ENCODE measurements around the gene KRTAP5-7.
A peak's percentile ranks its signal among the peaks of the same experiment; 100 is the strongest.
"Not testable (repeated sequence)": the region's sequence is repeated elsewhere in the genome, so short reads cannot be mapped to it uniquely, and the experiment has no call there.

KRTAP5-7 gene

DNA sequence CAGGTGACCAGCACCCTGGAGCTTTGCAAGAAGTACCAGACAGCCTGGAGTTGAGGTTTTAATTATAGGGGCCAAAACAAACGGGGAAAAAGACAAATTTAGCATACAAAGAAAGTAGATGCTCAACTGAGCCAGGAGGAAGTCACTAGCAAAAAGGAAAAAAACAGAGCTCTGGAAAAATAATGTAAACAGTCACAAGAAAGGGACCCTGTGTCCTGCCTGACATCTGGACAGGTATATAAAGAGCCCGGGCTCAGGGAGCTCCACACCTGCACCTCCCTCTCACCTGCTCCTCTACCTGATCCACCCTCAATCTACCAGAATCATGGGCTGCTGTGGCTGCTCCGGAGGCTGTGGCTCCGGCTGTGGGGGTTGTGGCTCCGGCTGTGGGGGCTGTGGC, 38.2 kb downstream of the KRTAP5-7 start, which contains the start of gene KRTAP5-10:
TSS of gene KRTAP5-10 (plus strand) at position 301 of the 400 bp plus-strand sequence. CDS start at position 326, 25 bp downstream.
- H3K4me3 ChIP-seq: no peak within 1 kb of the TSS
- H4K20me1 ChIP-seq: no peaks in the 10 kb centered on the region; a peak in 2 of 22 replicates
- H3K9ac ChIP-seq: no peak within 1 kb of the TSS
- H3K4me1 ChIP-seq: peaks cover 10 to 21% (median 15%) of the 10 kb centered on the region in 10 experiments; a peak in 19 of 20 replicates
- H3K36me3 ChIP-seq: no peaks in the 10 kb centered on the region
- no peak within 1 kb of the TSS for H3K27ac ChIP-seq
- TF ChIP-seq Cebpa-rat (IDR thresholded peaks at IDR 0.05): no peak
- H3K27me3 ChIP-seq: peaks cover 0 to 28% (median 12%) of the 10 kb centered on the region in 11 experiments; a peak in 8 of 22 replicates
- H3K4me2 ChIP-seq: peak within 1 kb of the TSS in 10 of 11 experiments; percentile 7 to 74 (median 42); a peak in 16 of 22 replicates
- no peaks in the 10 kb centered on the region for H3K9me3 ChIP-seq (replicated peaks in 1 of 11)

- no peaks in the 10 kb centered on the region; a peak in 2 of 22 replicates for H4K20me1 ChIP-seq
- no peaks in the 10 kb centered on the region for H3K9me3 ChIP-seq (replicated peaks in 1 of 11)
- no peak for TF ChIP-seq Cebpa-rat (IDR thresholded peaks at IDR 0.05)
- no peak overlapping the region for H3K4me3 ChIP-seq
- peaks cover 0 to 28% (median 12%) of the 10 kb centered on the region in 11 experiments; a peak in 8 of 22 replicates for H3K27me3 ChIP-seq
- H3K4me1 ChIP-seq: peaks cover 10 to 21% (median 15%) of the 10 kb centered on the region in 10 experiments; a peak in 19 of 20 replicates
- no peaks in the 10 kb centered on the region for H3K36me3 ChIP-seq
- H3K27ac ChIP-seq: no peak overlapping the region
- peak overlapping the region in 9 of 11 experiments; percentile 7 to 57 (median 40); a peak in 16 of 22 replicates for H3K4me2 ChIP-seq
- H3K9ac ChIP-seq: no peak overlapping the region
These were observed 39.1 kb downstream of the KRTAP5-7 start for GRCh38 chr11:71566081-71566620.

- Histone ChIP-seq H3K4me2 (peak overlapping the region in 9 of 11 experiments; percentile 7 to 57 (median 40); a peak in 14 of 22 replicates), H3K27me3 (peaks cover 0 to 28% (median 12%) of the 10 kb centered on the region in 11 experiments; a peak in 8 of 22 replicates), H3K4me1 (peaks cover 10 to 21% (median 15%) of the 10 kb centered on the region in 10 experiments; a peak in 19 of 20 replicates)
- not testable (repeated sequence) for H3K9me3 ChIP-seq (replicated peaks in 1 of 11); H3K4me3 ChIP-seq; H3K27ac ChIP-seq; H4K20me1 ChIP-seq; H3K9ac ChIP-seq; H3K36me3 ChIP-seq
These were observed 39.8 kb downstream of the KRTAP5-7 start for GRCh38 chr11:71566626-71567599.

GRCh38 chr11:71567633-71568032, 40.6 kb downstream of the KRTAP5-7 start:
- H3K4me1 ChIP-seq: peaks cover 10 to 21% (median 15%) of the 10 kb centered on the region in 10 experiments; a peak in 19 of 20 replicates
- not testable (repeated sequence) for H3K36me3 ChIP-seq; H3K27ac ChIP-seq; H4K20me1 ChIP-seq; H3K9ac ChIP-seq; H3K4me3 ChIP-seq; H3K9me3 ChIP-seq (replicated peaks in 1 of 11); H3K4me2 ChIP-seq
- H3K27me3 ChIP-seq: peaks cover 0 to 28% (median 12%) of the 10 kb centered on the region in 11 experiments; a peak in 8 of 22 replicates

GRCh38 chr11:71568704-71569349, 41.8 kb downstream of the KRTAP5-7 start:
- H3K27me3 ChIP-seq: peaks cover 0 to 27% (median 10%) of the 10 kb centered on the region in 11 experiments; a peak in 8 of 22 replicates

GRCh38 chr11:71571101-71571850, 44.2 kb downstream of the KRTAP5-7 start:
- not testable (repeated sequence) for H3K9ac ChIP-seq; H3K36me3 ChIP-seq; H3K27ac ChIP-seq; H3K4me2 ChIP-seq; H3K9me3 ChIP-seq (replicated peaks in 1 of 11); H4K20me1 ChIP-seq; H3K4me3 ChIP-seq
- peaks cover 0 to 20% (median 15%) of the 10 kb centered on the region in 10 experiments; a peak in 16 of 20 replicates for H3K4me1 ChIP-seq
- peaks cover 0 to 14% (median 0%) of the 10 kb centered on the region in 11 experiments; a peak in 5 of 22 replicates for H3K27me3 ChIP-seq

More at GRCh38 chr11:71568704-71569349, 41.8 kb downstream of the KRTAP5-7 start:
- no peak for TF ChIP-seq Cebpa-rat (IDR thresholded peaks at IDR 0.05)
- Histone ChIP-seq H3K4me2 (no peak overlapping the region), H3K36me3 (no peaks in the 10 kb centered on the region), H3K9ac (no peak overlapping the region), H4K20me1 (no peaks in the 10 kb centered on the region; a peak in 2 of 22 replicates), H3K27ac (no peak overlapping the region), H3K9me3 (replicated peaks in 1 of 11) (no peaks in the 10 kb centered on the region), H3K4me1 (peaks cover 7 to 18% (median 11%) of the 10 kb centered on the region in 10 experiments; a peak in 19 of 20 replicates), H3K4me3 (no peak overlapping the region)

DNA sequence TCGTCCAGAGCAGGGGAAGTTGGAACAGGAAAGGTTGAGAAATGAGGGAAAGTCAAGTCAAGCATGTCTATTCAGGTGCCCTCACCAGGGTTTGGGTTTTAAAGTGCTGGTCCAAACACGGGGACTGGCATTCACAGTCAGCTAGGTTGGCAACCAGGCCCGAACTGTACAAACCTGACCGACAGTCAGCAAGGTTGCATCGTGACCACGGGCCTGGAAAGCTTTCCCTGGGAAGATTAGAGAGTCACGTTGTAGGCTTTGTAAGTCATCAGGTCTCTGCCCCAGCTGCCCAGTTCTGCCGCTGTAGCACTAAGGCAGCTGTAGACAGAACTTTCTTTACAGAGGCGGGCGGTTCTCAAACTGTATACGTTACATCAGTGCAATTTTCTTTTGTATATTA, 45.7 kb downstream of the KRTAP5-7 start:
- Histone ChIP-seq H3K9ac (no peak overlapping the region), H3K27ac (no peak overlapping the region), H3K9me3 (replicated peaks in 1 of 11) (no peaks in the 10 kb centered on the region), H3K4me3 (no peak overlapping the region), H4K20me1 (no peaks in the 10 kb centered on the region; a peak in 1 of 22 replicates), H3K27me3 (peaks cover 0 to 9% (median 0%) of the 10 kb centered on the region in 11 experiments; a peak in 3 of 22 replicates), H3K4me2 (no peak overlapping the region), H3K36me3 (no peaks in the 10 kb centered on the region), H3K4me1 (peaks cover 0 to 15% (median 11%) of the 10 kb centered on the region in 10 experiments; a peak in 16 of 20 replicates)
- no peak for TF ChIP-seq Cebpa-rat (IDR thresholded peaks at IDR 0.05)

DNA sequence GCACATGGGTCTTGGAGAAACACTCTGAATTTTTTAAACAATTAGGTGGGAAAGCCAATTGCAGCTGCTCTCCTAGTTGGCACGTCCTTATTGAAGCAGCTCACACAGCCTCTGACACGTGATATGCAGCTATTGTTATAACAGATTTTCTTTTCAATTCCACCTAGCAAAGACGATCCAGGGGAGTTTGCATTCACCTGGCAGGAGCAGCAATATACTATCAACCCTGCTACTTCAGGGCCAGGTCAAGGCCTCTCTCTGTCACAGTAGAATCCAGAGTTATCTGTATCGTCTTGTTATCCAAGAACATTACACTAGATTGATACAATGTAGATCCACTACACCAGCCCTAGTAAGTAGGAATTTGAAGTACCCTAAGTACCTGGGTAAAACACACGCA, 47.4 kb downstream of the KRTAP5-7 start:
- no peaks in the 10 kb centered on the region for H3K9me3 ChIP-seq (replicated peaks in 1 of 11)
- TF ChIP-seq Cebpa-rat (IDR thresholded peaks at IDR 0.05): no peak
- peak overlapping the region in 1 of 11 experiments; percentile 14; a peak in 1 of 22 replicates for H3K4me2 ChIP-seq
- H3K9ac ChIP-seq: no peak overlapping the region
- H3K36me3 ChIP-seq: no peaks in the 10 kb centered on the region
- no peaks in the 10 kb centered on the region for H4K20me1 ChIP-seq
- no peaks in the 10 kb centered on the region for H3K27me3 ChIP-seq
- no peak overlapping the region for H3K27ac ChIP-seq
- H3K4me1 ChIP-seq: peaks cover 0 to 15% (median 11%) of the 10 kb centered on the region in 10 experiments; a peak in 16 of 20 replicates
- no peak overlapping the region for H3K4me3 ChIP-seq
